NCI-H774 (cell line): Measurements from ENCODE around the gene ZNF219.

ENCODE experiments used
- DNase-seq: peaks from one replicate; lab custom pipeline; 2025; lab: John Stamatoyannopoulos, UW

The ZNF219 gene

GRCh38 chr14:21098076-21098891, at the start of gene ZNF219:
Gene ZNF219, minus strand, starts transcription at chr14:21098655. Its CDS starts 5,064 bp downstream, at chr14:21093591.
- DNase-seq: peak; percentile 57

- no peak for DNase-seq
Observed at GRCh38 chr14:21145437-21145836, 47.0 kb upstream of the ZNF219 start.

- no peak for DNase-seq
Observed at GRCh38 chr14:21142357-21142756, 43.9 kb upstream of the ZNF219 start.

DNA sequence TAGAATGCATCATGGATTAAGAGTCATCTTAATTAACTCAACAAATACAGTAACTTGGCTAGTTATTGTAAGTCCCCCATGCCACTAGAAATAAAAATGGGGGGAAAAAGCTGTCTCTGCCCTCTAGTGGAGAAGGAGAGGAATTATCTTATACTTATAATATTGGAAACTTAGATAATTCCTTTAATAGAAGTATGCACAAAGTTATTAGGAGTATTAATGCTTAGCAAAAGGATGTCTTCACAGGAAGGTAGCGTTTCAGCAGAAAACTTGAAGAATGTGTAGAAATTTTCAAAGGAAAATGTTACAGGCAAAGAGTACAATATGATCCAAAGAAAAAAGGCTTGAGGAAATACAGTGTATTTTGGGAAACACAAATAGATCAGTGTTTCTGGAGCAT, 37.6 kb upstream of the ZNF219 start:
- DNase-seq: peak; percentile 10

DNA sequence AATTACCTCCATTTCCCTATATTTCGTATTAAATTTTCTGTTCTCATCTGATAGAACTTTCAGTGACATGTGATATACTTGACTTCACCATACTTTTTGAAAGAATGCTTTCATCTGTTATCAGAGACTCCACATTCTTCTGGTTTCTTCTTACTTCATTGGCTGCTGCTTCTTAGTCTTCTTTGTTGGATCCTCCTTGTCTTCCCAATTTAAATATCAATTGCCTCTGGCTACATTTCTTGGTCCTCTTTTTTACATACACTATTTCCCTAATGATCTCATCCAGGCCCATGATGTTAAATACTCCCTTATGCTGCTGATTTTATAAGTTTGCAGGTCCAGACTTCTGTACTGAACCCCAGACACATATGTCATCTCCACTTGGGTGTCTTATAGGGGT, 35.4 kb upstream of the ZNF219 start:
- DNase-seq: no peak

DNA sequence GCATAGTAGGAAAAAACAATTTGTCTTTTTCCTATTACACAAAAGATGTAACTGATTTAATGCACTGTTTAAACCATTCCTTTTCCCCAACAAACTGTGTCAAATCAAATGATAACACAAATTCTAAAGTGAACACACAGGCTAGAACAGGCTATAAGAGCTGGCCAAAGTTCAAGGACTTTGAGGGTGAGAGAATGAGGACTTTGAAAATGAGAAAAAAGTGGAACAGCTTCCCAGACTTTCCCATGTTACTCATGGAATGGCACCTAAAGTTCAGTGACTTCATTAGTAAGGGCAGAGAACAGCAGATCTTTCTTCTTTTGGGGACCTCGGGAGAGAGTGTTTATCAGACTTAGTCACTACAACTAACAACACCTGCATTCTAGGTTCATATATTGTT, 25.0 kb upstream of the ZNF219 start:
- DNase-seq: no peak

DNA sequence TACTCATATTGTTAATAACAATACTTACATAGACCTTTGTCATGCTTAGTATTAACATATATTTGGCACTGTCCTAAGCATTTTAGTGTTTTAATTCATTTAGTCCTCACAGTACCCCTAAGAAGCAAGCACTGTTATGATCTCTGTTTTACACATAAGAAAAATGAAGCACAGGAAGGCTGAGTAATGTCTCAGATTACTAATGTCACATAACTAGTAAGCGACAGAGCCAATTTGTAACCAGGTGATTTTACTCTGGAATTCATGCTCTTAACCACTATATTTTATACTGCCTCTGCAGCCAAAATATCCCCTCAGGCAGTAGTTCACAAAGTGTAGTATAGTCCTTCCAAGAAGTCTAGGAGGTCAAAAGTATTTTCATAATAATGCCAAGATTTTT, 22.7 kb upstream of the ZNF219 start:
- no peak for DNase-seq

DNA sequence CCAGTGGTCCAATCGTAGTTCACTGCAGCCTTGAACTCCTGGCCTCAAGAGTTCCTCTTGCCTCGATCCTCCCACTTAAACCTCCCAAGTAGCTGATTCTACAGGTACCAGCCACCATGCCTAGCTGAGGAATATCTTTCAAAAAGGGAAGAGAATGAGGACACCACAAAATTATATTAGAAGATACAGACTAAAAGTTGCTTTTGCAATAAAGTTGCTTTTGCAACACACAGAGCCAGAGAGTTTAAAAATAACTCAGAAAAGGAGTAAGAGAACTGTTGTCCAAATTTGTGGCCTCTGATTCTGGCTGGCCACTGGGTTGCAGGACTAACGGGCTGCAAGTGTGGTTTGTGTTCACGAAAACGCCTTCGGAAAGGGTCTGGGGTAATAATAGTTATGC, 22.2 kb upstream of the ZNF219 start:
- DNase-seq: no peak

GRCh38 chr14:21118933-21119332, 20.5 kb upstream of the ZNF219 start:
- DNase-seq: no peak

- no peak for DNase-seq
Observed at GRCh38 chr14:21113369-21113768, 14.9 kb upstream of the ZNF219 start.

DNA sequence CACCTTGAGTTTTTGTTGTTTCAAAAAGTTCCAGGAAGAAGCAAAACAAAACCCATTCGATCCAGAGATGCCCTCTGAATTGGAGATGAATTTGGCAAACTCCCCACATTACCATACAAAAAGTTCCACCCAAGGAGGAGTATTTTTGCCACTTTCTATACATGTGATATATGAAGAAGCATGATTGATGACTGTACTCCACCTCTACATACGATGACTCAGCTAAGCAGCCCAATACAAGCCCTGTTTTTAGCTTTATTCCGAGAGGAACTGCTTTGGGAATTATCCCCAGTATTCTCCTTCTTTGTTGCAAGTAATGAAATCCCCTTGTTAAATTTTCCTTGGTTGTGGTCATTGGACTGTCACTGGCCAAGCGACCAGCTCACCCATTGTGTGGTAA, 13.8 kb upstream of the ZNF219 start:
- no peak for DNase-seq

- DNase-seq: no peak
Observed at GRCh38 chr14:21109377-21110138, 11.1 kb upstream of the ZNF219 start.

DNA sequence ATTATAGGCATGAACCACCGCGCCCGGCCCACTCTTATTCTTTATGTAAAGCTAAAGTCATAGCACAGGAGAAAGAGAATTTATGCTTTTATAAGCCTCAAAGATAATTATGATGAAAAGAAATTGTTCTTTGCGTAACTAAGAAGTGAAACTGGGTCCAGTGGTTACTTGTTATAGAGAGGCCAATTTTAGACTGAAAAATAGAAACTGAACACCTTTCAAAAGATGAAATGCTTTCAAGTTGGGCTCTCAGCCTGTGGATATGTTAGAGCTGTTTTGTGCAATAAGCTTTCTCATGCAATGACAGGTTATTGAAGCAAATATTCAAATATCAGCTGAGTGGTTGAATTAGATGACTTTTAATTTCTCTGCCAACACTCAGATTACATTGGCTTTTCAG, 10.3 kb upstream of the ZNF219 start:
- no peak for DNase-seq

DNA sequence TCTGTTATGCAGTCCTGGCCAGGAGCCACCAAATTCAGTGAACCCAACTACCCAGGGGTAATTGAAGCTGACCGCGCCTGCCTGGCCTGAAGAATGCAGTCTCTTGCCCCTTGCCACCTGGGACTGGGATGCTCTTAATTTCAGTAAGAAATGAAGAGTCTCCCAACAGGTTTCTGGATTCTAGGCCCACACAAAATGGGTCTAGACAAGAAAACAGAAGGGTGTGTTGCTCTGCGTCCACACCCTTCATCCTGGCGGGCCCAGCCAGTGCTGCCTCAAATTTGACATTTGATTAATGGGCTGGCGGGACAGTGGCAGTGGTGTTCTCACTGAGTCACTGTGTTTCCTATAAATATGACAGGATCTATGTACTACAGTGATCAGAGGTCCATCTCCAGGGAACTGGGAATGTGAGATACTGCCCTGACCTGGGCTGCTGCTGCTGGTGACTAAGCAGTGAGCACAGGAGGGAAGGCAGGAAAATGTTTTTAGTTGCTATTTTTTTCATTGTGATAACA, 8.9 kb upstream of the ZNF219 start:
- no peak for DNase-seq

- DNase-seq: peak; percentile 81
Observed at GRCh38 chr14:21106498-21107282, 8.2 kb upstream of the ZNF219 start.

- DNase-seq: no peak
Observed at GRCh38 chr14:21106176-21106497, 7.7 kb upstream of the ZNF219 start.

DNA sequence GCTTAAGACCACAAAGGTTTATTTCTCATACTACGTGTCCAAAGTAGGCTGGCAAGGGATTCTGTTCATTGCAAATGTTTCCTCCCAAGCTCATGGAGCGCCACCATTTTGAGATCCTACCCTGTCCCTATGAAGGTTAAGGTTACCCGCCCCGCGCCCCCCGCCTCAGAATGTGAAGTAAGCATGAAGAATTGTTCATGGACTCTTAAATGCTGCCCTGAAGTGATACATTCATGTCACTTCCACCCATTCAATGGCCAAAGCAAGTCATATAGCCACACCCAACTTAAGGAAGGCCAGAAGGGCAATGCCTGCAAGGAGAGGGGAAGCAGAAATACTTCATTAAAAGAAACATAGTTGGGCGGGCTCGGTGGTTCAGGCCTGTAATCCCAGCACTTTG, 6.6 kb upstream of the ZNF219 start:
- no peak for DNase-seq

GRCh38 chr14:21104448-21105060, 6.1 kb upstream of the ZNF219 start:
- DNase-seq: peak; percentile 78

GRCh38 chr14:21103710-21104447, 5.4 kb upstream of the ZNF219 start:
- peak; percentile 93 for DNase-seq

- DNase-seq: no peak
Observed at GRCh38 chr14:21103411-21103709, 4.9 kb upstream of the ZNF219 start.
